A549 (cell line): ENCODE measurements around the gene ZIC4. TPM values are rescaled to one million over a fixed set of nuclear protein-coding genes. Genes with fewer than 3 reads are reported as not detected.

Experiments
- ATAC-seq, 2 experiments: fragments of 200-7000 bp in 1 of 2; fragments of >200 bp in 1 of 2; cut with Nextera tagmentation in 1 of 2; cut with Tn5 transposase in 1 of 2; 3 replicates each; pipeline versions ENCODE4 v1.8.0 to v1.9.1; 2018 to 2020; ENCODE audit warnings: mild to moderate bottlenecking in 1 of 2, moderate library complexity in 1 of 2
- CTCF ChIA-PET: fragments of 300-600 bp; sonication (Branson Sonifier 250); formaldehyde crosslinking; extraction: SDS; loops from one replicate; lab custom pipeline; 2021; ENCODE audit warnings: antibody characterized with exemption, inconsistent platforms; lab: Yijun Ruan, JAX
- POLR2A ChIA-PET: fragments of 350-600 bp; formaldehyde crosslinking; extraction: SDS; loops from one replicate; lab custom pipeline; 2021; ENCODE audit warnings: antibody characterized with exemption, inconsistent platforms; lab: Yijun Ruan, JAX
- DNase-seq, 2 experiments: peaks; one replicate each; pipeline versions ENCODE4 v3.0.0 to v3.0.0-alpha.2; 2011 to 2016; ENCODE audit warnings: low read depth in 1 of 2, low spot score in 1 of 2
- FAIRE-seq: peaks from 2 replicates; lab custom pipeline; 2011; peaks lifted over from hg19 to GRCh38; lab: Jason Lieb, UNC
- H3K27ac ChIP-seq, 2 experiments: fragments of >200 bp; sonication (Bioruptor Twin); formaldehyde crosslinking; 3 replicates each; pipeline ENCODE4 v1.5.1; 2016 to 2017
- H3K4me1 ChIP-seq: fragments of >200 bp; sonication (Bioruptor Twin); formaldehyde crosslinking; 3 replicates; pipeline ENCODE4 v1.6.1; 2016
- H3K4me2 ChIP-seq: fragments of >200 bp; sonication (Bioruptor Twin); formaldehyde crosslinking; 3 replicates; pipeline ENCODE4 v1.6.1; 2016
- H3K4me3 ChIP-seq: fragments of >200 bp; sonication (Bioruptor Twin); formaldehyde crosslinking; 3 replicates; pipeline ENCODE4 v1.5.1; 2016
- H3K9me3 ChIP-seq: fragments of >200 bp; sonication (Bioruptor Twin); formaldehyde crosslinking; 3 replicates; pipeline ENCODE4 v1.6.1; 2016
- BHLHE40 ChIP-seq: IDR thresholded peaks from 2 replicates; pipeline ENCODE4 v1.6.1; 2012; ENCODE audit warnings: low read depth, low read length, inconsistent platforms
- CBX2 ChIP-seq: fragments of 200-600 bp; sonication (generic); IDR thresholded peaks from 2 replicates; pipeline ENCODE4 v1.6.1; 2016; ENCODE audit warnings: low read depth, mild to moderate bottlenecking, borderline replicate concordance
- CEBPB ChIP-seq, 2 experiments: fragments of >200 bp in 1 of 2; sonication (Bioruptor Twin) in 1 of 2; formaldehyde crosslinking in 1 of 2; IDR thresholded peaks; 2 replicates each; pipeline ENCODE4 v1.6.1; 2012 to 2016
- CHD2 ChIP-seq: fragments of 150-350 bp; IDR thresholded peaks from 2 replicates; pipeline ENCODE4 v1.6.1; 2014; ENCODE audit warnings: low read length; ENCODE audit not compliant: partially characterized antibody
- E2F6 ChIP-seq: IDR thresholded peaks from 2 replicates; pipeline ENCODE4 v1.6.1; 2012; ENCODE audit warnings: low read depth, borderline replicate concordance
- EP300 ChIP-seq, 2 experiments: fragments of >200 bp; sonication (Bioruptor Twin); formaldehyde crosslinking; IDR thresholded peaks; 2 replicates in 1 of 2; 3 replicates in 1 of 2; pipeline ENCODE4 v1.6.1; 2016 to 2017
- FOXS1 ChIP-seq: fragments of 250-450 bp; sonication (Bioruptor Pico); IDR thresholded peaks from 2 replicates; pipeline ENCODE4 v1.5.0; 2020; ENCODE audit warnings: mild to moderate bottlenecking, moderate library complexity
- GATA3 ChIP-seq: IDR thresholded peaks from 2 replicates; pipeline ENCODE4 v1.6.1; 2012; ENCODE audit warnings: borderline replicate concordance
- HMGXB4 ChIP-seq: fragments of 250-450 bp; sonication (Bioruptor Pico); IDR thresholded peaks from 2 replicates; pipeline ENCODE4 v1.5.0; 2021; ENCODE audit warnings: mild to moderate bottlenecking, moderate library complexity, borderline replicate concordance
- HOXA7 ChIP-seq: fragments of 250-450 bp; sonication (Bioruptor Pico); IDR thresholded peaks from 2 replicates; pipeline ENCODE4 v1.5.0; 2020; ENCODE audit warnings: mild to moderate bottlenecking, moderate library complexity
- HOXB13 ChIP-seq: fragments of 250-450 bp; sonication (Bioruptor Pico); IDR thresholded peaks from 2 replicates; pipeline ENCODE4 v1.5.0; 2020; ENCODE audit warnings: low read depth, mild to moderate bottlenecking, moderate library complexity
- KDM1A ChIP-seq: fragments of 200-600 bp; sonication (generic); IDR thresholded peaks from 2 replicates; pipeline ENCODE4 v1.6.1; 2016; ENCODE audit warnings: low read depth, mild to moderate bottlenecking
- KDM5A ChIP-seq: fragments of 200-600 bp; sonication (generic); IDR thresholded peaks from 2 replicates; pipeline ENCODE4 v1.6.1; 2016; ENCODE audit warnings: antibody characterized with exemption, mild to moderate bottlenecking
- MAX ChIP-seq: IDR thresholded peaks from 2 replicates; pipeline ENCODE4 v1.6.1; 2012
- MYC ChIP-seq: IDR thresholded peaks from 2 replicates; pipeline ENCODE4 v1.6.1; 2012; ENCODE audit warnings: mild to moderate bottlenecking, inconsistent platforms, low read length, improper control_type of control experiment, borderline replicate concordance
- NPAS2 ChIP-seq: fragments of 250-450 bp; sonication (Bioruptor Pico); IDR thresholded peaks from 2 replicates; pipeline ENCODE4 v1.8.0; 2022; ENCODE audit warnings: mild to moderate bottlenecking, moderate library complexity, borderline replicate concordance
- NR3C1 ChIP-seq: fragments of >200 bp; sonication (Bioruptor Twin); formaldehyde crosslinking; IDR thresholded peaks from 3 replicates; pipeline ENCODE4 v1.6.1; 2017
- PHF8 ChIP-seq: fragments of 200-600 bp; sonication (generic); IDR thresholded peaks from 2 replicates; pipeline ENCODE4 v1.6.1; 2016; ENCODE audit warnings: low read depth, mild to moderate bottlenecking, antibody characterized with exemption, moderate library complexity, borderline replicate concordance
- RNF2 ChIP-seq: fragments of 200-600 bp; sonication (generic); IDR thresholded peaks from 2 replicates; pipeline ENCODE4 v1.6.1; 2016; ENCODE audit warnings: low read depth, mild to moderate bottlenecking, antibody characterized with exemption, moderate library complexity, borderline replicate concordance
- TP53 ChIP-seq: fragments of 250-450 bp; sonication (Bioruptor Pico); IDR thresholded peaks from 2 replicates; pipeline ENCODE4 v1.5.0; 2021; ENCODE audit warnings: mild to moderate bottlenecking, moderate library complexity
- ZC3H11A ChIP-seq: fragments of 450-650 bp; IDR thresholded peaks from 2 replicates; pipeline ENCODE4 v1.6.1; 2014; ENCODE audit warnings: antibody characterized with exemption, mild to moderate bottlenecking
- ZFP36 ChIP-seq: fragments of 450-650 bp; IDR thresholded peaks from 2 replicates; pipeline ENCODE4 v1.6.1; 2014; ENCODE audit warnings: borderline replicate concordance; ENCODE audit not compliant: partially characterized antibody
- ZSCAN20 ChIP-seq: fragments of 250-450 bp; sonication (Bioruptor Pico); IDR thresholded peaks from 2 replicates; pipeline ENCODE4 v1.8.0; 2022; ENCODE audit warnings: mild to moderate bottlenecking, moderate library complexity
- WGBS: methylation state at CpG from one replicate; pipeline ENCODE4 v1.1.6; 2017; ENCODE audit errors: missing lambda C conversion rate; 5-methylcytosine and 5-hydroxymethylcytosine counted together
- polyA plus RNA-seq, 4 experiments: library from polyadenylated mRNA; depleted of rRNA in 3 of 4; stranded (reverse); fragments of >200 nt; fragmentation: RNase III in 1 of 4; extraction: RNeasy Plus Mini Kit Qiagen cat#74134 plus additional on column Dnase treatment in 1 of 4; gene quantifications; 2 replicates in 3 of 4; 3 replicates in 1 of 4; pipeline ENCODE4 v1.2.3, GENCODE V29; 2011 to 2017
- TF ChIP-seq, protein P1 (sequence below): fragments of 450-650 bp; IDR thresholded peaks from 2 replicates; pipeline ENCODE4 v1.6.1; 2014; ENCODE audit warnings: antibody characterized with exemption

Gene ZIC4
- polyA plus RNA-seq, 2 of the 4 experiments (the other 2 are of a cell fraction), result not detected

GRCh38 chr3:147360646-147361453 is 45.5 kb downstream of the ZIC4 start:
- POLR2A ChIA-PET, result no interaction called here
- no peak overlapping the region for H3K27ac ChIP-seq
- no peak for FAIRE-seq
- DNase-seq, result no peak
- H3K4me2 ChIP-seq, result no peak overlapping the region
- no peaks in the 10 kb centered on the region for H3K9me3 ChIP-seq
- ATAC-seq, result no peak
- TF ChIP-seq NPAS2 (no peak), HOXB13 (CRISPR knock-in tag) (no peak), MAX (no peak), E2F6 (no peak)
- 60% methylated on average over 21 of the region's 21 CpGs for WGBS
- no peak overlapping the region for H3K4me3 ChIP-seq
- H3K4me1 ChIP-seq, result no peaks in the 10 kb centered on the region
- CTCF ChIA-PET, result no interaction called here

- no peak for TF ChIP-seq KDM1A
- TF ChIP-seq HMGXB4 (CRISPR knock-in tag), result no peak
- TF ChIP-seq FOXS1 (CRISPR knock-in tag), result no peak
- TF ChIP-seq GATA3, result no peak
- TF ChIP-seq ZFP36, result no peak
- TF ChIP-seq TP53 (CRISPR knock-in tag), result no peak
- TF ChIP-seq NR3C1, result no peak
- TF ChIP-seq KDM5A, result no peak
- 41% methylated on average over 5 of the region's 5 CpGs for WGBS
- ATAC-seq, result no peak
- H3K4me1 ChIP-seq, result no peaks in the 10 kb centered on the region
- no peak for DNase-seq
- no peak overlapping the region for H3K27ac ChIP-seq
- H3K9me3 ChIP-seq, result no peaks in the 10 kb centered on the region
- POLR2A ChIA-PET, result no interaction called here
- no peak for FAIRE-seq
- CTCF ChIA-PET, result no interaction called here
- H3K4me3 ChIP-seq, result no peak overlapping the region
- H3K4me2 ChIP-seq, result no peak overlapping the region
Measured at GRCh38 chr3:147360051-147360439, 46.3 kb downstream of the ZIC4 start.

DNA sequence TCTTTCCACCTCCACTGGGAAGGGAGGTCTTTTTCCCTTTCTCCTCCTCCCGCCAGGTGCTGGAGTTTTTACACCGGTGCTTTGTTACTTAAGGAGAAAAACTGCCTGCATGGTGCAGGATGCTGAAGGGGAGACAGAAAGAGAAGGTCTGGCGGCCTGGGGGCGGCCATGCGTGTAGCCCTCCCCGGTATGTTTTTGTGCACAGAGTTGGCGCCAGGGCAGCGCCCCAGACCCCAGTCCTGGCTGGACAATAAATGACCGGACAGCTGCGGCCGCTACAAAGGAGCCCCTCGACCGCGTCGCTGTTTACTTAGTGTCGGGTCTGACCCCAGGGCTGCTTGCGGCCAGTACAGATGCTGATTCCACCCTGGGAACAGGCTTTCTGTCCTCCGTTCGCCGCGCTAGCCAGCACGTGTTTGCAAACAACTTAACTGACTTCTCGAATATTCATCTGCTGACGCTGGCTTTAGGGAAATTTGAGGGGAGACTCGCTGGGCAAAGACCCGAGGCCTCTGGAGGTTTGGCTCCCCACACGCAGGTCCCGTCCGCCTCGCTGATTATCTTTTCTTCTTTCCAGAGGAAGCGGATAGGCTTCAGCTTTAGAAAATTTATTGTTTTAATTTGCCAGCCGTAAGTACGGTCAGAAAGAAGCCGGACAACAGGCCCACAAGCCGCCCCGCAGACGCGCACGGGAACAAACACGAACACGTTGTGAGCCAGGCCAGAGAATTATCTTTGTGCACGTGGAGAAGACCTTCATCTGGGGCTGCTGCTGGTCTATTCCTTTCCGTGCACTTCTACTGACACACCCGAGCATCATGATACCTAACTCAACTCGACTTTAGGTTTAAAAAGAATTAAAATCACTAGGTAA is 46.9 kb downstream of the ZIC4 start:
- Histone ChIP-seq H3K4me1 (no peaks in the 10 kb centered on the region), H3K9me3 (no peaks in the 10 kb centered on the region), H3K4me3 (no peak overlapping the region), H3K27ac (no peak overlapping the region), H3K4me2 (no peak overlapping the region)
- no peak for FAIRE-seq
- ChIA-PET POLR2A (no interaction called here), CTCF (no interaction called here)
- DNase-seq, result no peak
- no peak for ATAC-seq
- 48% methylated on average over 43 of the region's 45 CpGs for WGBS
- TF ChIP-seq HOXA7 (CRISPR knock-in tag) (no peak), CEBPB (IDR thresholded peaks at IDR 0.05) (no peak), RNF2 (no peak), EP300 (IDR thresholded peaks at IDR 0.05) (no peak), BHLHE40 (no peak), TP53 (CRISPR knock-in tag) (no peak), ZSCAN20 (no peak), ZFP36 (no peak), ZC3H11A (no peak), MYC (no peak), NPAS2 (no peak), CHD2 (no peak), PHF8 (no peak), GATA3 (no peak), CBX2 (no peak)
- TF ChIP-seq, protein P1, sequence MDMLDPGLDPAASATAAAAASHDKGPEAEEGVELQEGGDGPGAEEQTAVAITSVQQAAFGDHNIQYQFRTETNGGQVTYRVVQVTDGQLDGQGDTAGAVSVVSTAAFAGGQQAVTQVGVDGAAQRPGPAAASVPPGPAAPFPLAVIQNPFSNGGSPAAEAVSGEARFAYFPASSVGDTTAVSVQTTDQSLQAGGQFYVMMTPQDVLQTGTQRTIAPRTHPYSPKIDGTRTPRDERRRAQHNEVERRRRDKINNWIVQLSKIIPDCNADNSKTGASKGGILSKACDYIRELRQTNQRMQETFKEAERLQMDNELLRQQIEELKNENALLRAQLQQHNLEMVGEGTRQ, result no peak
